Caco-2 (cell line): Measurements from ENCODE around the gene NAA80. TPM values are rescaled to one million over a fixed set of nuclear protein-coding genes. Genes with fewer than 3 reads are reported as not detected.

Experiments
- BruUV-seq: library from RNA; stranded (reverse); fragments of 400-500 nt; replicated peaks from 2 replicates; lab custom pipeline; 2021; lab: Mats Ljungman, UMichigan
- CTCF ChIA-PET: fragments of 300-600 bp; sonication (Branson Sonifier 250); formaldehyde crosslinking; loops from one replicate; lab custom pipeline; 2022; ENCODE audit warnings: antibody characterized with exemption; lab: Charles Lee
- POLR2A ChIA-PET: fragments of 300-600 bp; sonication (Branson Sonifier 250); formaldehyde crosslinking; loops from one replicate; lab custom pipeline; 2022; ENCODE audit warnings: antibody characterized with exemption; lab: Charles Lee
- DNase-seq, 2 experiments: peaks; one replicate each; pipeline versions ENCODE4 v3.0.0 to v3.0.0-alpha.2; 2020 to 2022
- H3K27me3 ChIP-seq: replicated peaks from 2 replicates; pipeline ENCODE4 v1.6.0; 2011; ENCODE audit warnings: low read length; ENCODE audit not compliant: control insufficient read depth, insufficient read depth
- H3K36me3 ChIP-seq: 2 replicates; pipeline ENCODE4 v1.5.1; 2011; ENCODE audit warnings: low read length; ENCODE audit not compliant: control insufficient read depth, insufficient read depth
- H3K4me1 ChIP-seq: fragments of 250-450 bp; sonication (Bioruptor Pico); 2 replicates; pipeline ENCODE4 v1.5.1; 2020; ENCODE audit warnings: mild to moderate bottlenecking
- H3K4me3 ChIP-seq: 2 replicates; pipeline ENCODE4 v1.5.1; 2011; ENCODE audit warnings: low read depth, mild to moderate bottlenecking, control low read depth, low read length
- H3K9me3 ChIP-seq: fragments of 250-450 bp; sonication (Bioruptor Pico); 2 replicates; pipeline ENCODE4 v1.5.1; 2020; ENCODE audit warnings: mild to moderate bottlenecking, moderate library complexity
- H3K27ac Mint-ChIP-seq: one replicate; pipeline ENCODE4 v1.8.0; 2022; ENCODE audit warnings: mixed read lengths; ENCODE audit not compliant: unreplicated experiment
- H3K27me3 Mint-ChIP-seq: one replicate; pipeline ENCODE4 v1.8.0; 2022; ENCODE audit warnings: mixed read lengths; ENCODE audit not compliant: insufficient read depth, unreplicated experiment
- H3K36me3 Mint-ChIP-seq: one replicate; pipeline ENCODE4 v1.8.0; 2022; ENCODE audit warnings: mild to moderate bottlenecking, mixed read lengths; ENCODE audit not compliant: insufficient read depth, unreplicated experiment
- H3K4me1 Mint-ChIP-seq: one replicate; pipeline ENCODE4 v1.8.0; 2022; ENCODE audit warnings: low read depth, mixed read lengths; ENCODE audit not compliant: unreplicated experiment
- H3K4me3 Mint-ChIP-seq: one replicate; pipeline ENCODE4 v1.8.0; 2022; ENCODE audit warnings: mild to moderate bottlenecking, moderate library complexity, mixed read lengths; ENCODE audit not compliant: unreplicated experiment
- H3K9me3 Mint-ChIP-seq: one replicate; pipeline ENCODE4 v1.8.0; 2022; ENCODE audit warnings: mixed read lengths; ENCODE audit not compliant: unreplicated experiment
- CTCF ChIP-seq, 2 experiments: fragments of 200-600 bp in 1 of 2; IDR thresholded peaks; 1 replicate in 1 of 2; 2 replicates in 1 of 2; pipeline versions ENCODE4 v1.5.1 to v1.8.0; 2011 to 2022; ENCODE audit warnings: antibody characterized with exemption in 1 of 2, control low read depth in 1 of 2, inconsistent platforms in 1 of 2, low read depth in 1 of 2, low read length in 1 of 2, mild to moderate bottlenecking in 1 of 2, moderate library complexity in 1 of 2; ENCODE audit not compliant: insufficient read depth in 1 of 2, severe bottlenecking in 1 of 2, unreplicated experiment in 1 of 2
- intact Hi-C: fragments of 100-400 bp; cut with micrococcal nuclease; formaldehyde crosslinking; loops from one replicate; pipeline ENCODE4 v1.10.0; 2022; ENCODE audit not compliant: unreplicated experiment
- total RNA-seq: library from RNA; stranded (reverse); gene quantifications from 2 replicates; pipeline ENCODE4 v1.2.3, GENCODE V29; 2022

Gene NAA80
- total RNA-seq, 1 experiment from 2014 or later: 8.2 TPM

DNA sequence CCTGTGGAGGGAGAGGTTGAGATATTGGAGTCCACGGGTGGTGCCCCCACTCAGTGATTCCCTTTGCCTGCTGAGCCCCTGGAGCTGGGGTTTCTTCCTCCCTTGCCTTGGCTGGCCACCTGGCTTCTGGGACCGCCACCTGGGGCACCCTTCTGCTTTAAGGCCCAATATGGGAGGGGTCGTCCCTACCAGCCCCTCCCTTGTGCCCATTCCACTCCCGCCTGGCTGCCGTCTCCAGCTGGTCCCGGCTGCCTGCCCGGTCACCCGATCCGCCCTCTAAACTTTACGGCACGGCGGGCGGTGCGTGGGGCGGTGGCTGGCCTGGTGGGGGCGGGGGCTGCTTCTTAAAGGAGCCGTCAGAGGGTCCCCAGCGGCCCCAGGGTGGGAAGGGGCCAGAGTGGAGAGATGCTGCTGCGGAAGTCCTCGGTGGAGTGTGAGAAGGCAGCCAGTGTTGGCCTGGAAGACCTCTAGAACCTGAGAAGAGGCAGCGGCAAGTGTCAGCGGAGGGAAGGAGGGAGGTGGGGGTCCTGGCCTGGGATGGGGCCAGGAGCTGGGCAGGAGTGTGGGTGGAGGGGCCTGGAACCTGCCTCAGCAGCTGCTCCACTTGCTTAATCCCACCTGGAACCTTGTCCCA, 31.8 kb downstream of the NAA80 start:
- Mint-ChIP-seq H3K4me3 (no peak overlapping the region), H3K27me3 (no peaks in the 10 kb centered on the region), H3K9me3 (no peaks in the 10 kb centered on the region), H3K27ac (no peak overlapping the region), H3K36me3 (peaks cover 11% of the 10 kb centered on the region), H3K4me1 (peaks cover 50% of the 10 kb centered on the region)
- no peaks in the 10 kb centered on the region; the same call in 1 of the 2 replicates for H3K36me3 ChIP-seq
- intact Hi-C loops: no loop called here
- no peaks in the 10 kb centered on the region for H3K9me3 ChIP-seq
- TF ChIP-seq CTCF (IDR thresholded peaks at IDR 0.05; ENCODE audit: insufficient read depth in 1 of 2, low read depth in 1 of 2, low read length in 1 of 2, severe bottlenecking in 1 of 2, unreplicated experiment in 1 of 2): no peak
- no peaks in the 10 kb centered on the region for H3K27me3 ChIP-seq
- POLR2A ChIA-PET: interaction anchor here (1.2 kb wide), 1 partner anchor 70 kb away, joined by 4 read pairs; no protein-coding TSS in a partner anchor
- H3K4me3 ChIP-seq: no peak overlapping the region
- CTCF ChIA-PET: interaction anchor here (0.6 kb wide), 1 partner anchor 771 kb away, joined by 3 read pairs; no protein-coding TSS in a partner anchor
- no TSS peak for BruUV-seq
- no peak for DNase-seq
- H3K4me1 ChIP-seq: peaks cover 78% of the 10 kb centered on the region

DNA sequence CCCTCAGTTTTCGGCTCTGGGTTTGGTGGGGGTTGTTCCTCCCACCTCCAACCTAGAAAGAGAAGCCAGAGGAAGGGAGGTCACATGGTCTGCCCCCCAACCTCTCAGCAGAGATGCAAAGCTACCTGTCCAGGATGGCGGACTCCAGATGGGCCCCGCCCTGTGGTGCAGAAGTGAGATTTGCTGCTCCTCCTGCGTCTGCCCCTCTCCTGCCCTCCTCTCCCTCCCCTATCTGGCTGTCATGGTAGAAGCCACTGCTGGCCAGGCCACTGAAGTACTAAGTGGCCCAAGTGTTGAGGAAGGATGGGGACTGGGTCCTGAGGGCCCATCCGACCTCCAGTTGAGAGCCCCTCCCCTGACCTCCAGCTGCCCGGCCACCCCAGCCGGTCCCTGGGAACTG, 32.4 kb downstream of the NAA80 start:
- H3K27ac Mint-ChIP-seq: no peak overlapping the region
- H3K36me3 Mint-ChIP-seq: peaks cover 11% of the 10 kb centered on the region
- Histone ChIP-seq H3K27me3 (no peaks in the 10 kb centered on the region), H3K4me3 (no peak overlapping the region), H3K36me3 (no peaks in the 10 kb centered on the region), H3K9me3 (no peaks in the 10 kb centered on the region), H3K4me1 (peaks cover 73% of the 10 kb centered on the region)
- no peaks in the 10 kb centered on the region for H3K27me3 Mint-ChIP-seq
- BruUV-seq: no TSS peak
- CTCF ChIA-PET: interaction anchor here (0.6 kb wide), 1 partner anchor 771 kb away, joined by 3 read pairs; no protein-coding TSS in a partner anchor
- no peak for DNase-seq
- TF ChIP-seq CTCF (IDR thresholded peaks at IDR 0.05; ENCODE audit: insufficient read depth in 1 of 2, low read depth in 1 of 2, low read length in 1 of 2, severe bottlenecking in 1 of 2, unreplicated experiment in 1 of 2): no peak
- peaks cover 49% of the 10 kb centered on the region for H3K4me1 Mint-ChIP-seq
- H3K9me3 Mint-ChIP-seq: no peaks in the 10 kb centered on the region
- no peak overlapping the region for H3K4me3 Mint-ChIP-seq
- intact Hi-C loops: no loop called here
- POLR2A ChIA-PET: interaction anchor here (1.2 kb wide), 1 partner anchor 70 kb away, joined by 4 read pairs; no protein-coding TSS in a partner anchor

DNA sequence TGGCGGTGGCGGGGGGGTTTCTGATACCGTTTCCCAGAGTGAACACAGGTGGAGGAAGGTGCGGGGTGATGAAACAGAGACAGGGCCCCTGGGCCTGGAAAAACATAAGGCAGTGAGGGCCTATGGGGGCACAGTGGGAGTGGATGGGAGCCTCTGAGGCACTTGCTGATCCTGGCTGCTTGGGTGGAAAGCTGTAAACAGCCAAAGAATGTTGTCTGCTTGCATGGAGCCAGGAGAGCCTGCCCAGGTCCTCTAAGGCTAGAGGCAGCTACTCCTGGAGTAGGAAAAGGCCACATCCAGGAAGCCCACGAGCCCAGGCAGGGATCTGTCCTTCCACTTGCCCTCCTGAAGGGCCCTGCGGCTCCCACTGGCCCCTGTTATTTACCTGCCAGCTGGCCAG, 33.2 kb downstream of the NAA80 start:
- Mint-ChIP-seq H3K4me1 (peaks cover 42% of the 10 kb centered on the region), H3K4me3 (no peak overlapping the region), H3K9me3 (no peaks in the 10 kb centered on the region), H3K27ac (peak overlapping the region; percentile 53), H3K36me3 (peaks cover 11% of the 10 kb centered on the region), H3K27me3 (no peaks in the 10 kb centered on the region)
- CTCF ChIA-PET: no interaction called here
- BruUV-seq: no TSS peak
- Histone ChIP-seq H3K4me3 (no peak overlapping the region), H3K36me3 (no peaks in the 10 kb centered on the region), H3K4me1 (peaks cover 67% of the 10 kb centered on the region), H3K9me3 (no peaks in the 10 kb centered on the region), H3K27me3 (no peaks in the 10 kb centered on the region)
- POLR2A ChIA-PET: no interaction called here
- intact Hi-C loops: no loop called here
- no peak for DNase-seq
- TF ChIP-seq CTCF (IDR thresholded peaks at IDR 0.05; ENCODE audit: insufficient read depth in 1 of 2, low read depth in 1 of 2, low read length in 1 of 2, severe bottlenecking in 1 of 2, unreplicated experiment in 1 of 2): no peak
